Medulla oblongata (tissue), 1 donor: Measurements from ENCODE around the gene RPL36AL.
A peak's percentile ranks its signal among the peaks of the same experiment; 100 is the strongest.
"Not testable (repeated sequence)": the region's sequence is repeated elsewhere in the genome, so short reads cannot be mapped to it uniquely, and the experiment has no call there.

Experiments
- DNase-seq: peaks from one replicate; pipeline ENCODE4 v3.0.0-alpha.2; 2015; ENCODE audit errors: extremely low spot score

RPL36AL gene

DNA sequence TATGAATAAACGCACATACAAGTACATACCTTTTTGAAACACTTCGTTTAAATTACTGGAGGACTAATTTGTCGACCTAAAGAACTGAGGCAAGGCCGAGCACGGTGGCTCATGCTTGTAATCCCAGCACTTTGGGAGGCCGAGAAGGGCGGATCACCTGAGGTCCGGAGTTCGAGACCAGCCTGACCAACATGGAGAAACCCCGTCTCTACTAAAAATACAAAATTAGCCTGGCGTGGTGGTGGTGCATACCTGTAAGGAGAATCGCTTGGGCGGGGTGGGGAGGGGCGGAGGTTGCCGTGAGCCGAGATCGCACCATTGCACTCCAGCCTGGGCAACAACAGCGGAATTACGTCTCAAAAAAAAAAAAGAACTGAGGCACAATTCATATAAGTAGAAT is 1.2 kb downstream of the RPL36AL start:
- DNase-seq = not testable (repeated sequence)

DNA sequence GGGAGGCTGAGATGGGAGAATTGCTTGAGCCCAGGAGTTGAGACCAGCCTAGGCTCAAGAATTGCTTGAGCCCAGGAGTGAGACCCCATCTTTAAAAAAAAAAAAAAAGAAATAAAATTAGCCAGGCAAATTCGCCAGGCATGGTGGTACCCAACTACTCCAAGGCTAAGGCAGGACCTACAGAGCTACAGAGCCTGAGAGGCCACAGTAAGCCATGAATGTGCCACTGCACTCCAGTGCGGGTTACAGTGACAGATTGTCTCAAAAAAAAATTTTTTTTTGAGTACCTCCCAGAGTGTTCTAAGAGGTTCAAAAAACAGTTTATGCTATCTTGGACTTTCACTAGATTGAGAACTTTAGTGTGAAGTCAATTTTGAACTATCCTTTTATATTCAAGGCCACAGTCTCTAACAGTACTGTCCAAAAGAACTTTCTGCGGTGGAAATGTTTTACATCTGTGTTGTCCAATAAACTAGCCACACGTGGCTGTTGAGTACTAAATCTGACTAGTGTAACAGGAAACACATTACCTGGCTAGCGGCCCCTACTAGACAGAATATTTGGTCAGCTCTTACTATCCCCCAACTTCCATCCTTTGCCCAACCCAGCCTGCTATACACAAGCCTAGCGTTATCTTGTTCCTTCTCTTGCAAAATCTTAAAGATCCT is 2.4 kb downstream of the RPL36AL start:
- no peak for DNase-seq

DNA sequence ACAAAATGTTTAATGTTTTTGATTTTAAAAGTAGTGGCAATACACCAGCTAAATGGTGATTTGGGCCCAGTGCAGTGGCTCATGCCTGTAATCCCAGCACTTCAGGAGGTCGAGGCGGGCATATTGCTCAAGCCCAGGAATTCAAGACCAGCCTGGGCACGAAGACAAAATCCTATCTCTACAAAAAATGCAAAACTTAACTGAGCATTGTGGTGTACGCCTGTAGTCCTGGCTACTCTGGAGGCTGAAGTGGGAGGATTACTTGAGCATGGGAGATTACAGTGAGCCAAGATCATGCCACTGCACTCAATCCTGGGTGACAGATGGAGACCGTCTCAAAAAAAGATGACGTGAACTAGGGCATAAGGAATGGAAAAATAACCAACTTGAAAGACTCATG is 4.7 kb downstream of the RPL36AL start:
- DNase-seq = no peak

DNA sequence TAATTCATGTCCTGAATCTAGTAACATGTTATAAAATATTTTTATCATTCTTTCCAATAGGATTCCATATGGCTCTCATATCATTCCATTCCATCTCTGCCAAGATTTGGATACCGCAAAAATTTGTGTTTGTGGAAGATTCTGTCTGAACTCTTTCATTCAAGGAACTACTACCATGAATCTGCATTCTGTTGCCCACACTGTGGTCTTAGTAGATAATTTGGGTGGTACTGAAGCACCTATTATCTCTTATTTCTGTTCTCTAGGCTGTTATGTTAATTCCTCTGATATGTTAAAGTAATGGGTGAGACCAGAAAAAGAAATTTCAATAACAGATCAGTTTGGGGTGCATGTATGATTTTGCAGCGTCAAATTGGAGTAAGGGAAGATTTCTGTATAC is 6.2 kb downstream of the RPL36AL start:
- no peak for DNase-seq

DNA sequence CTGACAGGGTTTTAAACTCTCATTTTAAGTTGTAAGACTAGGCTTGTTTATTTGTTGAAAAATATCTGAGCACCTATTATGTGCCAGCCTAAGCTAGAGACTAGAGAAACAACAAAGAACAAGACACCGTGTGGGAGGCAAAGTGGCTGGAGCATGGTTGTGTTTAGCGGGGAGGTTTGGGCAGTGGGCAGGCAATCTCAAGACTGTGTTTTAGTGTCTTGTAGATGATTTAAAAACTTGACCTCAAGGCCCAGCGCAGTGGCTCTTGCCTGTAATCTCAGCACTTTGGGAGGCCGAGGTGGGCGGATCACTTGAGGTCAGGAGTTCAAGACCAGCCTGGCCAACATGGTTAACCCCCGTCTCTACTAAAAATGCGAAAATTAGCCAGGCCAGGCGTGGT is 7.8 kb downstream of the RPL36AL start:
- DNase-seq = no peak

DNA sequence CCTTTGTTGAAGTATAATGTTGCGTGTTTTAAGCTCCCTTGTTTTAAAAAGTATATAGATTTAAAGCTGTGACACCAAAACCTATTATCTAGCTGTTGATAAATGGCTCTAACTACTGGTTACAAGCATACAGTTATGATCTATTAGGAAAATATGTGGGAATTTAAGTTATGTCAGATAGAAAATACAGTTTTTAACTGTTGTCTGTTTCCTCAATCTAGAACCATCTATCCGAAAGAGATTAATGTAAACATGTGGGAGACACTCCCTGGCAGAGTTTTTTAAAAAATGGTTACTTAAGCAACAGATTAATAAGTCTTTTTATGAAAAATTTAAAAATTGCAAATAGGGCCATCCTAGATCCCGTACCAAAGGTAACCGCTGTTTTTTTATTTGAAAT is 8.2 kb downstream of the RPL36AL start:
- no peak for DNase-seq

DNA sequence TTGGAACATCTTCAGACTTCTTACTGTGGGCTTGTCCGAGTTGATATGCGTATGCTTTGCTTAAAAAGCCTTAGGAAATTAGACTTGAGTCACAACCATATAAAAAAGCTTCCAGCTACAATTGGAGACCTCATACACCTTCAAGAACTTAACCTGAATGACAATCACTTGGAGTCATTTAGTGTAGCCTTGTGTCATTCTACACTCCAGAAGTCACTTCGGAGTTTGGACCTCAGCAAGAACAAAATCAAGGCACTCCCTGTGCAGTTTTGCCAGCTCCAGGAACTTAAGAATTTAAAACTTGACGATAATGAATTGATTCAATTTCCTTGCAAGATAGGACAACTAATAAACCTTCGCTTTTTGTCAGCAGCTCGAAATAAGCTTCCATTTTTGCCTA is 12.8 kb downstream of the RPL36AL start:
- DNase-seq = no peak

DNA sequence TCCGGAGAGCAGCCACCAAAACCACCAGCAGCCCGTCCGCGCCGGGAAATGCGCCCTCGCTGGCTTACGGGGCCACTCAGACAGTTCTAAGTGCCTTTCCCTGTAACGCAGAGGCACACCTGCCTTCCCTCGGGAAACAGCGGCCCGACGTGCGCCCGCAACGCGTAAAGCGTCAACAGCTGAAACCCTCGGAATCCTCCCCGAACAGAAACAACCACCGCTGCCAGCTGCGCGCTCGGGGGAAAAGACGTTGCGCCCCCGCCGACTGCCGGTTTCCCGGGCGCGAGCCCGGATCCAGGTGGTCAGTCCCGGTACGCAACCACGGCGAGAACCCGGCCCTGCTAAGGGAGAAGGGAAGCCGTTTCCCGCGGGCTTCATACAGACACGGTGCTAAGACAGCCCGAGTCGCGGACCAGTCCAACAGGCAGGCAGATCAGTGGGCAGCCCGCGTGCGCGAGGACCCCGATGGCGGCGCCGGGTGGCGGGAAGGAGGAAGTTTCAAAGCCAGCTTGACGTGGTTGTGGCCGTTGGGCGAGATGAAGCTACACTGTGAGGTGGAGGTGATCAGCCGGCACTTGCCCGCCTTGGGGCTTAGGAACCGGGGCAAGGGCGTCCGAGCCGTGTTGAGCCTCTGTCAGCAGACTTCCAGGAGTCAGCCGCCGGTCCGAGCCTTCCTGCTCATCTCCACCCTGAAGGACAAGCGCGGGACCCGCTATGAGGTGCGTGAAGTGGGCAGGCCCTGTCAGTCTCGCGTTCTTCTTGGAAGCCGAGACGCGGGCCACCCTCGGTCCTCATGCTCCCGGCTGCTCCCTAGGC is 21.7 kb downstream of the RPL36AL start, which contains the start of gene LRR1:
Gene LRR1 (plus strand): TSS at position 456 of the 816 bp plus-strand sequence. CDS start 81 bp downstream, at position 537.
- peak; percentile 77 for DNase-seq

DNA sequence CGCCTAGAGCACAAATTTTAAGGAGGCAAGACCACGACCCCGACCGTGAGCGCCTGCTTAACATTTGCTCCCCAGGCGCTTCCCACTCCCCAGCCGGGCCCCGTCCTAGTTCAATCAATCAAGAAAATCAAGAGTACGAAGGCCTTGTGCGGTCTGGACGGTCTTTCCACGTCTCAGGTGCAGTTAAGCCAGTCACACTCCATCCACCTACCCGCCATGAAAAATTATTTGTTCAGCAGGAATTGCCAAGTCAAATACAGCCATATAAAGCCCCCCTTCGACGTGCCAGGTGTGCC is 22.3 kb downstream of the RPL36AL start:
- peak; percentile 23 for DNase-seq

DNA sequence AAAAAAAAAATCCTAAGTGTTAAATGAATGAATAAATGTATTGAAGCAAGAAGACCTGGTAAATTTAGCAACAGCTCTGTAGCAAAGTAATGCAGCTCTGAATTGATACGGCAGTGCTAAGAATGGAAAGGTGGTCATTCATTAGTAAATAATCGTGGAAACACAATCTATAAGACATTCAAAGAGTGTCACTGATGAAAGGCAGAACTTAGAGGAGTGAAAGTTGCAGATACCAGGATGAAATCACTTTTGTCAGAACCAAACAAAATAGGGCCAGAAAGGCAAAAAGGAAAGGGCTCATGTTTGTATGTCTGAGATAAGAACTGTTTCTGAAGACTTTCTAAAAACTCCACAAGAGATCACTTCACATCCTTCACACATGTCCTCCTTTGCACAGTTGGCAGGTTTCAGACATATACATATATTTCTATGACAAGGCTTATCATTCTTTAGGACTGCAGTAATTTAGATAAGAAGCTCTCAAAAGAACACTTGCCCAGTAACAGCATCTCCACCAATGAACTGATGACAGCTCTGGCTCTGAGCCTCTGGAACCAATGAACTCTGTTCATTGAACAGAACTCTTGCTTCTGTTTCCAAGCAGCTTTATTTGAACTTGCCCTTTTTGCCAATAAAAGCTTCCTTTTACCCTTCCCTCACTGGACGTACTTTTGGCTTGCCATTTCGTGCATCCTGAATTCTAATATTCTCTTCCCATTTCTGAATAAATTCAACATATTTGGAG is 25.9 kb downstream of the RPL36AL start:
- DNase-seq = peak; percentile 61

DNA sequence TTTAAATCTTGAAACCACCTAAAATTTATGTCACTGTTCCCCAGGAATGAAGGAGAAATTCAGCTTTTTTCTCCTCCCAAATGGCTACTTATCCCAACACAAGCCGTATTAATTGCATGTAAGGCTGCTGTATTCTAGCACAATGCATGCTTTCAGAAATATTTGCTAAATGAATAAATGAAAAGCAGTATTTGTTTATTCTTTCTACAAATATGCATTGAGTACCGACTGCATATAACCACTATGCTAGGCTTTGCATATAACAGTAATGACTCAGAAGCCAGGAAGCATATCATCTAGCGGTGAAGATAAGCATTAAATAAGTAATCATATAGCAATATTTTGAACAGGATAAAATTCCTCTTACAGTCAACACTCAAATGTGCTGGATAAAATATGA is 27.4 kb downstream of the RPL36AL start:
- no peak for DNase-seq

DNA sequence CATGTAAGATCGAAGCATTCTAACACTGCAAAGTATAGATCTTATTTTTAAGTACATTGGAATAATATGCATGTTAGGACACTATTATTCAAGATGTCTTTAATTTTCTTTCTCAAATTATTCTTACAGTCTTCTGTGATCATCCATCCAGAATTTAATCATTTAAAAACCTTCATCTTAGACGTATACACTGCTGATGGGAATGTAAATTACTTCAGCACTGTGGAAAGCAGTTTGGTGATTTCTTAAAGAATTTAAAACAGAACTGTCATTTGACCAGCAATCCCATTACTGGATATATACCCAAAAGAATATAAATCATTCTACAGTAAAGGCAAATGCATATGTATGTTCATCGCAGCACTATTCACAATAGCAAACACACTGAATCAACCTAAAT is 31.0 kb downstream of the RPL36AL start:
- no peak for DNase-seq

DNA sequence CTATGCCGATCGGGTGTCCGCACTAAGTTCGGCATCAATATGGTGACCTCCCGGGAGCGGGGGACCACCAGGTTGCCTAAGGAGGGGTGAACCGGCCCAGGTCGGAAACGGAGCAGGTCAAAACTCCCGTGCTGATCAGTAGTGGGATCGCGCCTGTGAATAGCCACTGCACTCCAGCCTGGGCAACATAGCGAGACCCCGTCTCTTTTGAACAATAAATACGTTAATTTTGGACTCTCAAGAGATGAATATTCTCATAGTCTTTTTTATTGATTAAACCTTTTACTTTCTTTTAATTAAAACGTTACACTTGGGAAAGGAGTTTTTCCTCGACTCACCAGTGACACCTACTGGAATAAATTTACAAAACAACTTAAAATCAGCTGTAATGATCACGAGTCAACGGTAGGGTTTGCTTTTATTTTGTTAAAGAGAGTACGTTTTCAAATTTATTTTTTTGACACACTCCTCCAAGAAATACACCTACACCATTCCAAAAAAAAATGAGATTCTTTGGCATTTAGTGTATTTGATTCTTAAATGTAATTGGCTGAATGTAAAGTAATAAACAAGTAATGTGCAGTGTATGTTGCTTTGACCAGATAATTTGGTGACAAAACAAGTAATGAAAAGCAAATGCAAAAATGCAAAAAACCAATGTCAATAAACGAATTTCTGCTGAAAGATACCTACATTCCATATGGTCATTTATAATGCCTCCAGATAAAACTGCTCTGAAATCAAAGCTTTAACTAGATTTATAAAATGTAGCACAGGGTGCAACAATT is 33.6 kb downstream of the RPL36AL start:
- peak; percentile 82 for DNase-seq

DNA sequence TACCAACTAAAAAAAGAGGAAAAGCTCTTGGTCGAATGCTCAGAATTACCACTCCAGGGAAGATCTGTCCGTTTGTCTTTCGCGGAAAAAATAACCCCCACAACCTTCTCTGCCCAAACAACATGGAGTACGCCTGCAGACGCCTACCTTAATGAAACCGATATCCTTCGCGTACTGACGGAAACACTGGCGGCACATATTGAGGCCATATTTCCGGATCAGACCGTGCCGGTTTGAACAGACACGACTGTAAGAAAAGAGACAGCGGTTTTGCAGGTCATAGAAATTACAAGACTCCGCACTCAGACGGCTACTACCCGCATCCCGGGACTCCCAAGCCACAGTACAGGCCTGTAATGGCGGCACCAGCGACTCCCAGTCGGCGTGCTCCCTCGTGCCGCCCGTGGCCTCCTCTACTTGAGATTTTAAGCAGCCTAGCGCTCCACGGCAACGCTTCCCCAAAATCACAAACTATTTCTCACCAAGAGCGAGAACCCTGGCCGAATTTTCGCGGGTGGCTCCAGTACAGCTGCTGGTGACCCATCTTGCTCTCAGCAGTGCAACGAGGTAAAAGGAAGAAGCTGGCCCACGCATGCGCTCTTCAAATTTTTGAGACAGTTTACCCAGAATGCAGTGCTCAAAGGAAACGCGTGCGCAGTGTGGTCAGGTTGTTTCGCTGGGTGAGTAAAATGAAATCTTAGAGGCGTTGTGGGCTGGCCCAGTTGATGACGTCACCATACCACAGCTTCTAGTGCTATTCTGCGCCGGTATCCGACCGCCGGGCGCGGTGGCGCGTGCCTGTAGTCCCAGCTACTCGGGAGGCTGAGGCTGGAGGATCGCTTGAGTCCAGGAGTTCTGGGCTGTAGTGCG is 34.4 kb downstream of the RPL36AL start, which contains the start of gene RPS29:
Gene RPS29 (minus strand): TSS at position 578 of the 870 bp plus-strand sequence. CDS start 34 bp downstream, at position 544.
- peak; percentile 99 for DNase-seq

DNA sequence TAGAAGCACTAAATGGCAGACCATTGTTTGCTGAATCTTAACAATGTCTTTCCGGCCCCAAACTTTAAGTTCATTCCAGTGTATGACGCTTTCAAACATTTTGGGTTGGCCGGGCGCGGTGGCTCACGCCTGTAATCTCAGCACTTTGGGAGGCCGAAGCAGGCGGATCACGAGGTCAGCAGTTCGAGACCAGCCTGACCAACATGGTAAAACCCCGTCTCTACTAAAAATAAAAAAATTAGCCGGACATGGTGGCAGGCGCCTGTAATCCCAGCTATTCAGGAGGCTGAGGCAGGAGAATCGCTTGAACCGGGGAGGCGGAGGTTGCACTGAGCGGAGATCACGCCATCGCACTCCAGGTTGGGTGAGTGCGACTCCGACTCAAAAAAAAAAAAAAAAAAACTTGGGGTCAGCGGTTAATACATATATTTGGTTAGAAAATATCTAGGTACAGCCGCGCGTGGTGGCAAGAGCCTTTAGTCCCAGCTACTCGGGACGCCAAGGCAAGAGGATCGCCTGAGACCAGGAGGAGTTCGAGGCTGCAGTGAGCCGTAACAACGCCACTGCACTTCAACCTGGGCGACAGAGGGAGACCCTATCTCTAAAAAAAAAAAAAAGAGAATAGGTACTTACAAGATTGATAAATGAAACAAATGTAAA is 35.3 kb downstream of the RPL36AL start:
- DNase-seq = not testable (repeated sequence)

DNA sequence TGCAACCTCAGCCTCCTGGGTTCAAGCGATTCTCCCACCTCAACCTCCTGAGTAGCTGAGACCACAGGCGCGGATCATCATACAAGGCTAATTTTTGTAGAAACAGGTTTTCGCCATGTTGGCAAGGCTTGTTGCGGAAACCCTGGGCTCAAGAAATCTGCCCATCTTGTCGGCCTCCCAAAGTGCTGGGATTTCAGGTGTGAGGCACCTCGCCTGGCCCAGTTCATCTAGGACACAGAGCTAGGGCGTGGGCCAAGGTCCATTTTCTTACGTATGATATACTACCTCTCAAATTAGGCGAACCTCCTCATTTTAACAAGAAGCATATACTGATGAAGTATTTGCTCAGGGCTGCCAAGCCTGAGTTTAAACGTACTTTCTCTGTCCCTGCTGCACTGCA is 36.4 kb downstream of the RPL36AL start:
- no peak for DNase-seq

DNA sequence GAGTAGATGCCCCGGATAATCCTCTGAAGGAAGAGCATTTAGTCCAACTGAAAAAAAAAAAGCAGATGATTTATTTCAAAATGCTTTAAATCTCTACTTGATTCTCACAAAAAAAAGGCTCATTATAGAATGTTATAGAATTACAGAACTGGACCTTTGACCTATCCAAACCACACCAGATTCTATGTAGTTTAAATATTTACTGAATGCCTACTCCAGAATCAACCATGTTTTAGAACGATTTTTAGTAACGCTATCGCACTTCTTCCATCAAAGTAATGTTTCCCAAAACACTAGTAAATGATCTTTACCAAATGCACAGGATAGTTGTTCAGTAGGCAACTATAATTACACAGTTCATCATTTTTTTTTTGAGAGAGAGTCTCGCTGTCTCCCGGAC is 36.8 kb downstream of the RPL36AL start:
- no peak for DNase-seq

DNA sequence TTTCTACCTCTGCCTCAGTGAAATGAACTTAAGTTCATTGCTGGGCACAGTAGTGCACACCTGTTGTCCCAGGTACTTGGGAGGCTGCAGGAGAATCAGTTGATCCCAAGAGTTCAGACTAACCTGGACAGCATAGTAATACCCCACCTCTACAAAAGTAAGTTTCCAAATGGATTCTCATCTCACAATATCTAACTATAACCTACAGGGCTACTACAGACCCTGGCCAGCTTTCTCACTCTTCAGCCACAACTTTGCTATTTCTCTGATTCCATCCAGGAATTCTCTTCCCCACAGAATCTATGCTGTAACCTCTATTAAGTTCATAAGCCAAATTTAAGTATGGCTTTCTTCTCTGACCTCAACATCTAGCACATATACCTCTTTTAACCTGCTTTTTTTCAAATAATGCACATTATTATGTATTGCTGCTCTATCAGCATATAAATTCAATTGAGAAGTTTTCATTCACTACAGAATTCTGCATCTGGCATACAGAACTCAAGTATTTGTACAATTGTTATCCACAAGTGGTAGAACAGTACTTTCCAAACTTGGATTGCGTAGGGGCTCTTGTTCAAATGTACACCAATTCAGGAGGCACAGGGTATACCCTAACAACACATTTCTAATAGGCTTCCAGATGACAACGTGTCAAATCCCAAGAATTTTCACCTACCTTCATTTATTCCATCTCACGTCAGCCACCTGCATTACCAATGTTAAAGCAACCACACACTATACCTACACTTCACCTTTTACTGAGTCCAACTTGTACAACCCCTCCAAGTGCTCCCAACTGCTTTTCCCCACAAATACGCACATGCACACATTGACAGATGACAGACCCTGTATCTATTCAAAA is 38.1 kb downstream of the RPL36AL start:
- no peak for DNase-seq
